GM21619 (cell line): ENCODE results near the gene CHD5.
"Not testable (repeated sequence)": the region's sequence is repeated elsewhere in the genome, so short reads cannot be mapped to it uniquely, and the experiment has no call there.

Experiments used
- ATAC-seq: cut with Tn5 transposase; IDR thresholded peaks from one replicate; pipeline ENCODE4 v1.9.1; 2021; ENCODE audit not compliant: unreplicated experiment

The CHD5 gene

GRCh38 chr1:6180268-6180706 lies at the start of gene CHD5:
TSS of gene CHD5 (minus strand) at chr1:6180321. CDS start at chr1:6180023, 298 bp downstream.
- ATAC-seq: no peak

GRCh38 chr1:6225651-6226050 lies 45.5 kb upstream of the CHD5 start:
- ATAC-seq: no peak

GRCh38 chr1:6224718-6225117 lies 44.6 kb upstream of the CHD5 start:
- ATAC-seq: no peak

- no peak for ATAC-seq
Measured at GRCh38 chr1:6223617-6224016, 43.5 kb upstream of the CHD5 start.

GRCh38 chr1:6222636-6223035 lies 42.5 kb upstream of the CHD5 start:
- no peak for ATAC-seq

GRCh38 chr1:6221210-6221784 lies 41.2 kb upstream of the CHD5 start:
- no peak for ATAC-seq

GRCh38 chr1:6220236-6220635 lies 40.1 kb upstream of the CHD5 start:
- no peak for ATAC-seq

GRCh38 chr1:6219641-6220040 lies 39.5 kb upstream of the CHD5 start:
- not testable (repeated sequence) for ATAC-seq

GRCh38 chr1:6218375-6219164 lies 38.4 kb upstream of the CHD5 start:
- ATAC-seq: no peak

GRCh38 chr1:6212193-6212959 lies 32.3 kb upstream of the CHD5 start:
- ATAC-seq: no peak

- ATAC-seq: no peak
Measured at GRCh38 chr1:6211731-6212130, 31.6 kb upstream of the CHD5 start.

GRCh38 chr1:6210591-6211355 lies 30.7 kb upstream of the CHD5 start:
- no peak for ATAC-seq

GRCh38 chr1:6209661-6210580 lies 29.8 kb upstream of the CHD5 start:
- no peak for ATAC-seq

- peak; percentile 27 for ATAC-seq
Measured at GRCh38 chr1:6208723-6209660, 28.9 kb upstream of the CHD5 start.

GRCh38 chr1:6207921-6208320 lies 27.8 kb upstream of the CHD5 start:
- no peak for ATAC-seq

- no peak for ATAC-seq
Measured at GRCh38 chr1:6207075-6207885, 27.2 kb upstream of the CHD5 start.

GRCh38 chr1:6206520-6206855 lies 26.4 kb upstream of the CHD5 start:
- no peak for ATAC-seq

- peak; percentile 57 for ATAC-seq
Measured at GRCh38 chr1:6205849-6206519, 25.9 kb upstream of the CHD5 start, which contains the start of gene RNF207. TSS of gene RNF207 (plus strand) at chr1:6206119. CDS start at chr1:6206536, 417 bp downstream.
